HCT116 (cell line): ENCODE results near the gene DRD2. TPM values are rescaled to one million over a fixed set of nuclear protein-coding genes. Genes with fewer than 3 reads are reported as not detected.

Experiments used
- ATAC-seq: fragments of 200-7000 bp; cut with Tn5 transposase; 2 replicates; pipeline ENCODE4 v1.9.1; 2020; ENCODE audit warnings: mild to moderate bottlenecking, moderate library complexity
- BruUV-seq: library from RNA; stranded (reverse); fragments of 400-500 nt; replicated peaks from 2 replicates; lab custom pipeline; 2021; lab: Mats Ljungman, UMichigan
- CTCF ChIA-PET: fragments of 300-600 bp; sonication (Branson Sonifier 250); formaldehyde crosslinking; loops from one replicate; lab custom pipeline; 2021; ENCODE audit warnings: antibody characterized with exemption; lab: Charles Lee
- POLR2A ChIA-PET: fragments of 300-600, 350-600 bp; sonication (Branson Sonifier 250); formaldehyde crosslinking; loops from one replicate; lab custom pipeline; 2021; ENCODE audit warnings: antibody characterized with exemption; lab: Charles Lee
- RAD21 ChIA-PET, 2 experiments: fragments of 300-600 bp; sonication (Branson Sonifier 250); formaldehyde crosslinking; loops; one replicate each; lab custom pipeline; 2023; ENCODE audit warnings: low total read pairs in 2 of 2; ENCODE audit not compliant: uncharacterized antibody in 2 of 2, unreplicated experiment in 2 of 2, low non-redundant PET in 1 of 2; lab: Charles Lee
- DNase-seq: peaks from one replicate; pipeline ENCODE4 v3.0.0-alpha.2; 2010; ENCODE audit warnings: low read depth, low spot score
- H2AFZ ChIP-seq: fragments of 200-600 bp; shearing (Covaris generic), sonication (generic); 2 replicates; pipeline ENCODE4 v1.6.1; 2017; ENCODE audit warnings: low read depth, mixed run types, mixed read lengths, antibody characterized with exemption, low read length; ENCODE audit not compliant: poor library complexity, severe bottlenecking
- H3K27ac ChIP-seq: 2 replicates; pipeline ENCODE4 v1.5.1; 2012; ENCODE audit warnings: low read depth, low read length
- H3K27me3 ChIP-seq: fragments of 200-600 bp; sonication (generic); 2 replicates; pipeline ENCODE4 v1.6.1; 2016; ENCODE audit warnings: mixed run types, low read length, mixed read lengths; ENCODE audit not compliant: insufficient read depth
- H3K36me3 ChIP-seq, 2 experiments: fragments of 200-500 bp in 1 of 2; fragments of 200-600 bp in 1 of 2; sonication (Bioruptor generic) in 1 of 2; sonication (generic) in 1 of 2; 2 replicates each; pipeline versions ENCODE4 v1.5.1 to v1.6.1; 2014 to 2016; ENCODE audit warnings: low read length in 2 of 2, inconsistent platforms in 1 of 2, mixed read lengths in 1 of 2, mixed run types in 1 of 2; ENCODE audit not compliant: insufficient read depth in 2 of 2, control insufficient read depth in 1 of 2
- H3K4me1 ChIP-seq, 2 experiments: fragments of 200-600 bp in 1 of 2; sonication (generic) in 1 of 2; 2 replicates each; pipeline versions ENCODE4 v1.5.1 to v1.6.1; 2012 to 2017; ENCODE audit warnings: low read length in 2 of 2, inconsistent platforms in 1 of 2, mild to moderate bottlenecking in 1 of 2, mixed read lengths in 1 of 2, mixed run types in 1 of 2, moderate library complexity in 1 of 2; ENCODE audit not compliant: insufficient read depth in 2 of 2, control insufficient read depth in 1 of 2
- H3K4me2 ChIP-seq: fragments of 200-600 bp; sonication (generic); 2 replicates; pipeline ENCODE4 v1.6.1; 2017; ENCODE audit warnings: mixed run types, low read length, mixed read lengths
- H3K4me3 ChIP-seq, 2 experiments: fragments of 200-600 bp in 1 of 2; sonication (generic) in 1 of 2; replicated peaks in 1 of 2; 2 replicates each; pipeline ENCODE4 v1.5.1; 2011 to 2016; ENCODE audit warnings: low read length in 2 of 2, control low read depth in 1 of 2, low read depth in 1 of 2, mild to moderate bottlenecking in 1 of 2, mixed read lengths in 1 of 2, mixed run types in 1 of 2
- H3K79me2 ChIP-seq: fragments of 200-600 bp; sonication (generic); 2 replicates; pipeline ENCODE4 v1.6.1; 2017; ENCODE audit warnings: mild to moderate bottlenecking, mixed run types, low read length, moderate library complexity, mixed read lengths; ENCODE audit not compliant: insufficient read depth
- H3K9ac ChIP-seq: fragments of 200-600 bp; sonication (generic); 2 replicates; pipeline ENCODE4 v1.6.1; 2016; ENCODE audit warnings: low read length, mixed read lengths
- H3K9me2 ChIP-seq: fragments of 200-600 bp; sonication (generic), shearing (Covaris generic); 2 replicates; pipeline ENCODE4 v1.6.1; 2017; ENCODE audit warnings: mixed run types, mild to moderate bottlenecking, moderate library complexity; ENCODE audit not compliant: insufficient read depth
- H3K9me3 ChIP-seq, 2 experiments: fragments of 200-500 bp in 1 of 2; fragments of 200-600 bp in 1 of 2; sonication (Bioruptor generic) in 1 of 2; sonication (generic) in 1 of 2; 2 replicates each; pipeline ENCODE4 v1.6.1; 2014 to 2017; ENCODE audit warnings: low read length in 2 of 2, mixed read lengths in 2 of 2, inconsistent platforms in 1 of 2, low read depth in 1 of 2, mild to moderate bottlenecking in 1 of 2, mixed run types in 1 of 2, moderate library complexity in 1 of 2; ENCODE audit not compliant: control insufficient read depth in 1 of 2, insufficient read depth in 1 of 2
- H4K20me1 ChIP-seq: fragments of 200-600 bp; sonication (generic), shearing (Covaris generic); 2 replicates; pipeline ENCODE4 v1.6.1; 2017; ENCODE audit warnings: mixed run types, mild to moderate bottlenecking, moderate library complexity; ENCODE audit not compliant: insufficient read depth
- CBX3 ChIP-seq: IDR thresholded peaks from 2 replicates; pipeline ENCODE4 v1.6.1; 2012; ENCODE audit warnings: low read depth
- CEBPB ChIP-seq: IDR thresholded peaks from 2 replicates; pipeline ENCODE4 v1.6.1; 2012; ENCODE audit warnings: low read depth
- CTCF ChIP-seq, 3 experiments: fragments of 200-600 bp in 1 of 3; sonication (generic) in 1 of 3; IDR thresholded peaks in 2 of 3; conservative IDR thresholded peaks in 1 of 3; 2 replicates each; pipeline ENCODE4 v1.5.1; 2012 to 2017; ENCODE audit warnings: low read depth in 2 of 3, low read length in 2 of 3, antibody characterized with exemption in 1 of 3, borderline replicate concordance in 1 of 3, control low read depth in 1 of 3, mild to moderate bottlenecking in 1 of 3, mixed read lengths in 1 of 3, mixed run types in 1 of 3, moderate library complexity in 1 of 3; ENCODE audit not compliant: insufficient read depth in 1 of 3
- ELF1 ChIP-seq: IDR thresholded peaks from 2 replicates; pipeline ENCODE4 v1.6.1; 2012; ENCODE audit warnings: low read depth, borderline replicate concordance
- EZH2phosphoT487 ChIP-seq: fragments of 200-600 bp; IDR thresholded peaks from 2 replicates; pipeline ENCODE4 v1.6.1; 2018; ENCODE audit warnings: antibody characterized with exemption, borderline replicate concordance
- JUND ChIP-seq: IDR thresholded peaks from 2 replicates; pipeline ENCODE4 v1.6.1; 2012
- POLR2AphosphoS5 ChIP-seq: IDR thresholded peaks from 2 replicates; pipeline ENCODE4 v1.6.1; 2011; ENCODE audit warnings: mild to moderate bottlenecking, low read depth, low read length, moderate library complexity
- RAD21 ChIP-seq: IDR thresholded peaks from 2 replicates; pipeline ENCODE4 v1.6.1; 2012; ENCODE audit warnings: low read depth, mild to moderate bottlenecking
- SIN3A ChIP-seq: IDR thresholded peaks from 2 replicates; pipeline ENCODE4 v1.6.1; 2012; ENCODE audit warnings: low read depth
- SRF ChIP-seq: IDR thresholded peaks from 2 replicates; pipeline ENCODE4 v1.6.1; 2012; ENCODE audit warnings: low read depth
- TCF7L2 ChIP-seq: IDR thresholded peaks from 2 replicates; pipeline ENCODE4 v1.7.0; 2011; ENCODE audit warnings: borderline replicate concordance, inconsistent platforms; ENCODE audit not compliant: insufficient read depth, insufficient read length; ENCODE audit errors: extremely low read depth
- YY1 ChIP-seq: IDR thresholded peaks from 2 replicates; pipeline ENCODE4 v1.6.1; 2011; ENCODE audit warnings: low read length, low read depth, moderate library complexity, mild to moderate bottlenecking; ENCODE audit not compliant: insufficient replicate concordance; ENCODE audit errors: extremely low read depth
- ZNF274 ChIP-seq: fragments of 200-500 bp; sonication (Bioruptor generic); IDR thresholded peaks from 2 replicates; pipeline ENCODE4 v1.6.1; 2014; ENCODE audit warnings: mild to moderate bottlenecking, low read depth, low read length, inconsistent platforms
- intact Hi-C: fragments of 100-400 bp; cut with micrococcal nuclease; formaldehyde crosslinking; loops from 2 replicates; pipeline ENCODE4 v1.10.0; 2022
- total RNA-seq: library from RNA; stranded (reverse); gene quantifications from one replicate; pipeline ENCODE4 v1.2.1, GENCODE V29; 2021; ENCODE audit not compliant: unreplicated experiment

The DRD2 gene
- total RNA-seq, 1 experiment from 2014 or later = not detected

- no peaks in the 10 kb centered on the region for H3K79me2 ChIP-seq
- no peaks in the 10 kb centered on the region for H3K27me3 ChIP-seq
- DNase-seq (no peak), ATAC-seq (no peak)
- H3K9me2 ChIP-seq = no peaks in the 10 kb centered on the region
- no peak overlapping the region for H3K4me2 ChIP-seq
- ChIA-PET RAD21 (no interaction called here), CTCF (no interaction called here), POLR2A (no interaction called here)
- H3K27ac ChIP-seq = no peak overlapping the region
- BruUV-seq = no TSS peak
- no peak overlapping the region for H2AFZ ChIP-seq
- intact Hi-C loops = no loop called here
- H4K20me1 ChIP-seq = no peaks in the 10 kb centered on the region
- no peak overlapping the region for H3K9ac ChIP-seq
- TF ChIP-seq YY1 = no peak
- no peak for TF ChIP-seq SRF
- TF ChIP-seq POLR2AphosphoS5 = no peak
- no peak for TF ChIP-seq CBX3
- TF ChIP-seq TCF7L2 = no peak
- no peak for TF ChIP-seq ZNF274
- TF ChIP-seq RAD21 = no peak
- no peak for TF ChIP-seq JUND
- no peaks in the 10 kb centered on the region for H3K9me3 ChIP-seq
- peaks cover 0 to 5% of the 10 kb centered on the region in 2 experiments; a peak in 1 of 4 replicates for H3K4me1 ChIP-seq
- H3K36me3 ChIP-seq = no peaks in the 10 kb centered on the region
- no peak overlapping the region for H3K4me3 ChIP-seq
Measured at GRCh38 chr11:113370634-113371033, 104.6 kb downstream of the DRD2 start.

- no TSS peak for BruUV-seq
- DNase-seq (no peak), ATAC-seq (no peak)
- H3K9ac ChIP-seq = no peak overlapping the region
- H2AFZ ChIP-seq = no peak overlapping the region
- TF ChIP-seq CTCF (IDR thresholded peaks at IDR 0.05 in 2 of 3, conservative IDR thresholded peaks at IDR 0.05 in 1 of 3; ENCODE audit: borderline replicate concordance in 1 of 3, insufficient read depth in 1 of 3, low read depth in 2 of 3, low read length in 2 of 3) (no peak), SIN3A (no peak), ELF1 (no peak), YY1 (no peak), SRF (no peak), CEBPB (no peak), ZNF274 (no peak), EZH2phosphoT487 (no peak)
- ChIA-PET RAD21 (no interaction called here), CTCF (no interaction called here), POLR2A (no interaction called here)
- no peak overlapping the region for H3K27ac ChIP-seq
- H3K79me2 ChIP-seq = no peaks in the 10 kb centered on the region
- H3K9me3 ChIP-seq = no peaks in the 10 kb centered on the region
- H3K4me2 ChIP-seq = no peak overlapping the region
- H3K4me3 ChIP-seq = no peak overlapping the region
- no peaks in the 10 kb centered on the region for H3K27me3 ChIP-seq
- peaks cover 0 to 5% of the 10 kb centered on the region in 2 experiments; a peak in 1 of 4 replicates for H3K4me1 ChIP-seq
- no peaks in the 10 kb centered on the region for H3K36me3 ChIP-seq
- intact Hi-C loops = no loop called here
- H4K20me1 ChIP-seq = no peaks in the 10 kb centered on the region
- H3K9me2 ChIP-seq = no peaks in the 10 kb centered on the region
Measured at GRCh38 chr11:113369411-113369810, 105.8 kb downstream of the DRD2 start.
